Tibial nerve (tissue), 4 donors: Measurements from ENCODE around the gene PPP1R18. TPM values are rescaled to one million over a fixed set of nuclear protein-coding genes. Genes with fewer than 3 reads are reported as not detected.

Source experiments
- DNase-seq, 2 donors: peaks; one replicate each; pipeline ENCODE4 v3.0.0-alpha.2; 2019; ENCODE audit warnings: low spot score in 2 of 2
- H3K27ac ChIP-seq, 4 donors: fragments of 200-600 bp; sonication (generic) in 3 of 4; one replicate each; pipeline ENCODE4 v1.5.1; 2017 to 2019; ENCODE audit warnings: mild to moderate bottlenecking in 1 of 4
- H3K27me3 ChIP-seq, 2 donors: fragments of 200-600 bp; sonication (generic) in 1 of 2; one replicate each; pipeline versions ENCODE4 v1.5.1 to v1.6.0; 2017 to 2019
- H3K36me3 ChIP-seq, 3 donors: fragments of 200-600 bp; sonication (generic); one replicate each; pipeline ENCODE4 v1.5.1; 2018 to 2019
- H3K4me1 ChIP-seq, 4 donors: fragments of 200-600 bp; sonication (generic) in 3 of 4; one replicate each; pipeline ENCODE4 v1.5.1; 2017 to 2019
- H3K4me3 ChIP-seq, 4 donors: fragments of 200-600 bp; sonication (generic) in 3 of 4; one replicate each; pipeline ENCODE4 v1.5.1; 2017 to 2019; ENCODE audit warnings: mild to moderate bottlenecking in 1 of 4, moderate library complexity in 1 of 4
- H3K9me3 ChIP-seq, 4 donors: fragments of 200-600 bp; sonication (generic) in 3 of 4; one replicate each; pipeline ENCODE4 v1.5.1; 2017 to 2019
- CTCF ChIP-seq, 5 experiments: fragments of 200-600 bp in 3 of 5; fragments of 450-650 bp in 2 of 5; sonication (generic) in 3 of 5; IDR thresholded peaks; one replicate each; pipeline ENCODE4 v1.5.1; 2016 to 2019; ENCODE audit warnings: antibody characterized with exemption in 5 of 5, mild to moderate bottlenecking in 3 of 5, moderate library complexity in 2 of 5
- EP300 ChIP-seq, 2 donors: sonication (generic); formaldehyde crosslinking; IDR thresholded peaks; one replicate each; pipeline ENCODE4 v1.6.1; 2017; ENCODE audit warnings: antibody characterized with exemption in 2 of 2, mild to moderate bottlenecking in 1 of 2
- POLR2A ChIP-seq, 2 donors: fragments of 450-650 bp; IDR thresholded peaks; one replicate each; pipeline ENCODE4 v1.6.1; 2017; ENCODE audit warnings: antibody characterized with exemption in 2 of 2, mild to moderate bottlenecking in 2 of 2, moderate library complexity in 2 of 2
- WGBS, 2 donors: methylation state at CpG; one replicate each; pipeline ENCODE4 v1.1.5; 2018; 5-methylcytosine and 5-hydroxymethylcytosine counted together
- total RNA-seq, 4 donors: library from RNA; depleted of rRNA; stranded (reverse); fragments of >200 nt; gene quantifications; one replicate each; pipeline ENCODE4 v1.1.0, GENCODE V29; 2016

The PPP1R18 gene
- total RNA-seq, 4 donors from 2014 or later: 26.6 to 48.0 (median 35.5) TPM

- H3K4me1 ChIP-seq: no peaks in the 10 kb centered on the region
- no peaks in the 10 kb centered on the region for H3K9me3 ChIP-seq
- H3K27ac ChIP-seq: no peak overlapping the region
- no peak overlapping the region for H3K4me3 ChIP-seq
- DNase-seq: no peak
- H3K36me3 ChIP-seq: peaks cover 2 to 100% (median 50%) of the 10 kb centered on the region in 3 donors
- TF ChIP-seq EP300 (IDR thresholded peaks at IDR 0.05) (no peak), POLR2A (IDR thresholded peaks at IDR 0.05) (no peak), CTCF (IDR thresholded peaks at IDR 0.05) (no peak)
- H3K27me3 ChIP-seq: no peaks in the 10 kb centered on the region
Observed at GRCh38 chr6:30657454-30657853, 29.0 kb downstream of the PPP1R18 start.

- H3K4me3 ChIP-seq: no peak overlapping the region
- no peaks in the 10 kb centered on the region for H3K27me3 ChIP-seq
- DNase-seq: no peak
- no peaks in the 10 kb centered on the region for H3K4me1 ChIP-seq
- H3K27ac ChIP-seq: no peak overlapping the region
- no peaks in the 10 kb centered on the region for H3K9me3 ChIP-seq
- H3K36me3 ChIP-seq: peaks cover 2 to 100% (median 48%) of the 10 kb centered on the region in 3 donors
- 68 to 75% methylated on average over 7 of the region's 7 CpGs for WGBS, 2 donors
- TF ChIP-seq EP300 (IDR thresholded peaks at IDR 0.05) (no peak), POLR2A (IDR thresholded peaks at IDR 0.05) (no peak), CTCF (IDR thresholded peaks at IDR 0.05) (no peak)
Observed at GRCh38 chr6:30656513-30656912, 29.9 kb downstream of the PPP1R18 start.

- Histone ChIP-seq H3K27me3 (no peaks in the 10 kb centered on the region), H3K4me3 (no peak overlapping the region), H3K36me3 (peaks cover 0 to 100% (median 54%) of the 10 kb centered on the region in 3 donors), H3K4me1 (no peaks in the 10 kb centered on the region), H3K27ac (no peak overlapping the region), H3K9me3 (no peaks in the 10 kb centered on the region)
- no peak for DNase-seq
- TF ChIP-seq CTCF (IDR thresholded peaks at IDR 0.05): no peak
- no peak for TF ChIP-seq POLR2A (IDR thresholded peaks at IDR 0.05)
- TF ChIP-seq EP300 (IDR thresholded peaks at IDR 0.05): no peak
- WGBS, 2 donors: 71 to 75% methylated on average over 3 of the region's 3 CpGs
Observed at GRCh38 chr6:30655743-30656094, 30.7 kb downstream of the PPP1R18 start.

- WGBS, 2 donors: 91% methylated on average over 19 of the region's 19 CpGs
- Histone ChIP-seq H3K4me1 (no peaks in the 10 kb centered on the region), H3K36me3 (peaks cover 0 to 97% (median 54%) of the 10 kb centered on the region in 3 donors), H3K27me3 (no peaks in the 10 kb centered on the region), H3K27ac (no peak overlapping the region), H3K4me3 (no peak overlapping the region), H3K9me3 (no peaks in the 10 kb centered on the region)
- TF ChIP-seq EP300 (IDR thresholded peaks at IDR 0.05): no peak
- DNase-seq: no peak
Observed at GRCh38 chr6:30654798-30655742, 31.4 kb downstream of the PPP1R18 start.

- Histone ChIP-seq H3K9me3 (no peaks in the 10 kb centered on the region), H3K4me3 (no peak overlapping the region), H3K27ac (no peak overlapping the region), H3K36me3 (peaks cover 0 to 63% (median 41%) of the 10 kb centered on the region in 3 donors), H3K27me3 (no peaks in the 10 kb centered on the region), H3K4me1 (peaks cover 0 to 18% (median 6%) of the 10 kb centered on the region in 4 donors)
- no peak for DNase-seq
- WGBS, 2 donors: 88 to 90% methylated on average over 12 of the region's 12 CpGs
- TF ChIP-seq CTCF (IDR thresholded peaks at IDR 0.05): no peak
- TF ChIP-seq POLR2A (IDR thresholded peaks at IDR 0.05): no peak
- TF ChIP-seq EP300 (IDR thresholded peaks at IDR 0.05): no peak
Observed at GRCh38 chr6:30651143-30651542, 35.3 kb downstream of the PPP1R18 start.
